Stimulated activated CD8-positive, alpha-beta memory T cell treated with anti-CD3 and anti-CD28 coated beads, Interleukin-2, amount 100 ng/mL, for 1 hour (primary cell): ENCODE data around the gene HLA-DQB1.
"Not testable (repeated sequence)": the region's sequence is repeated elsewhere in the genome, so short reads cannot be mapped to it uniquely, and the experiment has no call there.

Experiments
- DNase-seq, 2 donors: peaks; one replicate each; pipeline ENCODE4 v3.0.0-alpha.2; 2020; ENCODE audit warnings: low read depth in 2 of 2

HLA-DQB1 gene

GRCh38 chr6:32662836-32663235, 3.6 kb downstream of the HLA-DQB1 start:
- DNase-seq: no peak

- DNase-seq: no peak
Observed at GRCh38 chr6:32662099-32662498, 4.4 kb downstream of the HLA-DQB1 start.

- no peak for DNase-seq
Observed at GRCh38 chr6:32659856-32660595, 6.4 kb downstream of the HLA-DQB1 start.

GRCh38 chr6:32658268-32658897, 8.1 kb downstream of the HLA-DQB1 start:
- DNase-seq: no peak

GRCh38 chr6:32657819-32658218, 8.6 kb downstream of the HLA-DQB1 start:
- not testable (repeated sequence) for DNase-seq

- not testable (repeated sequence) for DNase-seq
Observed at GRCh38 chr6:32657329-32657728, 9.1 kb downstream of the HLA-DQB1 start.

- DNase-seq: no peak
Observed at GRCh38 chr6:32655203-32655710, 11.2 kb downstream of the HLA-DQB1 start.

- DNase-seq: no peak
Observed at GRCh38 chr6:32645047-32645703, 21.3 kb downstream of the HLA-DQB1 start.

GRCh38 chr6:32643904-32644303, 22.6 kb downstream of the HLA-DQB1 start:
- DNase-seq: no peak

- no peak for DNase-seq
Observed at GRCh38 chr6:32642720-32643106, 23.7 kb downstream of the HLA-DQB1 start.

GRCh38 chr6:32641785-32642719, 24.4 kb downstream of the HLA-DQB1 start:
- not testable (repeated sequence) for DNase-seq

GRCh38 chr6:32641122-32641521, 25.3 kb downstream of the HLA-DQB1 start:
- DNase-seq: no peak

- DNase-seq: no peak
Observed at GRCh38 chr6:32639440-32640394, 26.7 kb downstream of the HLA-DQB1 start.

GRCh38 chr6:32638532-32639219, 27.8 kb downstream of the HLA-DQB1 start:
- DNase-seq: no peak

GRCh38 chr6:32637883-32638282, 28.6 kb downstream of the HLA-DQB1 start:
- no peak for DNase-seq

- DNase-seq: no peak
Observed at GRCh38 chr6:32637219-32637880, 29.1 kb downstream of the HLA-DQB1 start, which contains the start of gene HLA-DQA1. HLA-DQA1 (plus strand) TSS chr6:32637406; CDS start chr6:32637459, 53 bp downstream.

- DNase-seq: no peak
Observed at GRCh38 chr6:32635526-32636123, 30.8 kb downstream of the HLA-DQB1 start.

GRCh38 chr6:32629793-32630192, 36.7 kb downstream of the HLA-DQB1 start:
- DNase-seq: not testable (repeated sequence)

GRCh38 chr6:32627831-32628230, 38.6 kb downstream of the HLA-DQB1 start:
- no peak for DNase-seq
